Brain microvascular endothelial cell (primary cell): ENCODE results near the gene RCL1.

Source experiments
- DNase-seq: peaks from one replicate; pipeline ENCODE4 v3.0.0-alpha.2; 2020
- H3K27ac ChIP-seq: fragments of 250-450 bp; sonication (Bioruptor Pico); 2 replicates; pipeline ENCODE4 v1.5.1; 2020; ENCODE audit warnings: mild to moderate bottlenecking, moderate library complexity
- H3K27me3 ChIP-seq: fragments of 250-450 bp; sonication (Bioruptor Pico); replicated peaks from 2 replicates; pipeline ENCODE4 v1.5.1; 2020; ENCODE audit warnings: mild to moderate bottlenecking
- H3K36me3 ChIP-seq: fragments of 250-450 bp; sonication (Bioruptor Pico); replicated peaks from 2 replicates; pipeline ENCODE4 v1.5.1; 2020; ENCODE audit warnings: mild to moderate bottlenecking
- H3K4me3 ChIP-seq: 2 replicates; pipeline ENCODE4 v1.5.1; 2011; ENCODE audit warnings: low read depth, mild to moderate bottlenecking, control low read depth, low read length, moderate library complexity
- in situ Hi-C: cut with HindIII; loops from 2 replicates; pipeline ENCODE4 v1.10.0; 2017; ENCODE audit warnings: low sequenced_read_pairs, low pct_ligation_motif_present
- TF ChIP-seq, protein P1 (sequence below): IDR thresholded peaks from 2 replicates; pipeline ENCODE4 v1.5.1; 2011; ENCODE audit warnings: low read depth, mild to moderate bottlenecking, moderate library complexity, low read length, control low read depth, inconsistent platforms; ENCODE audit errors: missing control alignments

RCL1 gene

DNA sequence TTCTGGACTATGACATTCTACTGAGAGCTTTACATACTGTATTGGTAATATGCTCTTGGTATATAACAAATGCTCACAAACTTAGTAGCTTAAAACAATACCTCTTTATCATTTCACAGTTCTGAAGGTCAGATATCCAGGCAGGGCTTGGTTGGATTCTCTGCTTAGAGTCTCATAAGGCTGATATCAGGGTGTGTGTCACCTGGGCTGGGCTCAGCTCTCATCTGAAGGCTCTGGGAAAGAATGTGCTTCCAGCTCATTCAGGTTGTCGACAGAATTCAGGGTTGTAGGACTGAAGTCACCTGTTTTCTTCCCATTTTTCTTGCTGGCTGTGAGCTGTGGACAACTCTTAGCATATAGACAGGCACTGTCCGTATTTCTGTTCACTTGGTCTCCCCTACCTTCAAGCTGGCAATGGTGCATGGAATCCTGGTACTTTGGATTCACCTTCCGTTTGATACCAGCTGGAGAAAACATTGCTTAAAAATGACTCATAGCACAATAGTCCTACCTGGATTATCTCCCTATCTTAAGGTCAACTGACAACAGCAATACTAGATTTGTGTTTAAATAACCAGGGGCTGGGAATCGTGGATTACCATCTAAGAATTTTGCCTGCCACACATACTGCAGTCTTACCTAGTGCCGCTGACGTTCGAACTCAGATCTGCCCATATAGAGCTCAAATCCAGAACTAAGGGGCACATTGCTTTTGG lies 69.2 kb downstream of the RCL1 start:
- TF ChIP-seq, protein P1, sequence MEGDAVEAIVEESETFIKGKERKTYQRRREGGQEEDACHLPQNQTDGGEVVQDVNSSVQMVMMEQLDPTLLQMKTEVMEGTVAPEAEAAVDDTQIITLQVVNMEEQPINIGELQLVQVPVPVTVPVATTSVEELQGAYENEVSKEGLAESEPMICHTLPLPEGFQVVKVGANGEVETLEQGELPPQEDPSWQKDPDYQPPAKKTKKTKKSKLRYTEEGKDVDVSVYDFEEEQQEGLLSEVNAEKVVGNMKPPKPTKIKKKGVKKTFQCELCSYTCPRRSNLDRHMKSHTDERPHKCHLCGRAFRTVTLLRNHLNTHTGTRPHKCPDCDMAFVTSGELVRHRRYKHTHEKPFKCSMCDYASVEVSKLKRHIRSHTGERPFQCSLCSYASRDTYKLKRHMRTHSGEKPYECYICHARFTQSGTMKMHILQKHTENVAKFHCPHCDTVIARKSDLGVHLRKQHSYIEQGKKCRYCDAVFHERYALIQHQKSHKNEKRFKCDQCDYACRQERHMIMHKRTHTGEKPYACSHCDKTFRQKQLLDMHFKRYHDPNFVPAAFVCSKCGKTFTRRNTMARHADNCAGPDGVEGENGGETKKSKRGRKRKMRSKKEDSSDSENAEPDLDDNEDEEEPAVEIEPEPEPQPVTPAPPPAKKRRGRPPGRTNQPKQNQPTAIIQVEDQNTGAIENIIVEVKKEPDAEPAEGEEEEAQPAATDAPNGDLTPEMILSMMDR, result no peak
- Histone ChIP-seq H3K27me3 (no peaks in the 10 kb centered on the region), H3K36me3 (peaks cover 13% of the 10 kb centered on the region), H3K27ac (no peak overlapping the region), H3K4me3 (no peak overlapping the region)
- DNase-seq, result no peak
- in situ Hi-C loops, result no loop called here

- H3K27me3 ChIP-seq, result no peaks in the 10 kb centered on the region
- in situ Hi-C loops, result no loop called here
- H3K27ac ChIP-seq, result no peak overlapping the region
- no peak overlapping the region for H3K4me3 ChIP-seq
- TF ChIP-seq, protein P1, result no peak
- no peak for DNase-seq
- H3K36me3 ChIP-seq, result peaks cover 13% of the 10 kb centered on the region
These were observed 69.9 kb downstream of the RCL1 start for GRCh38 chr9:4862506-4863250.

GRCh38 chr9:4864234-4864661 lies 71.5 kb downstream of the RCL1 start:
- in situ Hi-C loops, result no loop called here
- DNase-seq, result no peak
- H3K36me3 ChIP-seq, result peaks cover 13% of the 10 kb centered on the region
- H3K27me3 ChIP-seq, result no peaks in the 10 kb centered on the region
- H3K4me3 ChIP-seq, result no peak overlapping the region
- TF ChIP-seq, protein P1, result no peak
- H3K27ac ChIP-seq, result no peak overlapping the region

DNA sequence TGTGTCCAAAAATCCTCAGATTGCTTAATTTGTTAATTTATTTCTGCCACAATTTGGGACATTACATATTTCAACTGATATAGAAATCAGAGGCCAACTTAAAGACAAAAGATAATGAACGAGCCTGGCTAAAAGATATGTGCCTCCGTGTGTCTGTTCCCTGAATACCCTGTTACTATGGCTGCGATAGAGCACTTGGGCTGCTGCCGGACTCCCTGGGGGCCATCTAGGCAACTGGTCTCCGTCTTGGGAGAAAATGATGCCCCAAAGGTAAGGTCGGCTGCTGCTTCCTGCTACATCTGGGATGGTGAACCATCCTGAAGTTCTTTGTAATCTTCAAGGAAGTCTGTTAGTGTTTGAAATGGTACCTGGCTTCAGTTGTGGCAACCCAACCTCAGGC lies 72.0 kb downstream of the RCL1 start:
- TF ChIP-seq, protein P1, result no peak
- in situ Hi-C loops, result no loop called here
- Histone ChIP-seq H3K36me3 (peaks cover 13% of the 10 kb centered on the region), H3K27me3 (no peaks in the 10 kb centered on the region), H3K27ac (no peak overlapping the region), H3K4me3 (no peak overlapping the region)
- no peak for DNase-seq

DNA sequence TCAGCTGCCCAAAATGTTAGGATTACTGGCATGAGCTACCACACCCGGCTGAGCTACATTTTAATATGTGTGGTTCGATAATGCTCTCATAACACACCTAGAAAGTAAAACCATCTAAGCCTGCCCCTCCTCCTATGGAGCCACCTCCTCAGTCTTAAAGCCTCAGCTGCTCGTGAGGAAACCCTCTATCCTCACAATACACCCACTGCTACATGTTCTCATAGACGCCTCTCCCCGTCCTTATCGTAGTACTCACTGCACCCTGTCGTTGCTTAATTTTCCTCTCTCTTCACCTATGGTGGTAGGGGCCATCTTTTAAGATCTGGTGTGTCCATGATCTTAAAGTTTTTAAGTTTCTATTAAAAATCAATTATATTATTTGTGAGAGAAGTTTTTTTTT lies 72.9 kb downstream of the RCL1 start:
- in situ Hi-C loops, result no loop called here
- H3K36me3 ChIP-seq, result peaks cover 7% of the 10 kb centered on the region
- no peak overlapping the region for H3K4me3 ChIP-seq
- DNase-seq, result no peak
- H3K27ac ChIP-seq, result no peak overlapping the region
- TF ChIP-seq, protein P1, result no peak
- H3K27me3 ChIP-seq, result no peaks in the 10 kb centered on the region
